Ammon's horn (tissue), 1 donor: ENCODE data around the gene EDN3.

ENCODE experiments used
- DNase-seq: peaks from one replicate; pipeline ENCODE4 v3.0.0-alpha.2; 2016; ENCODE audit warnings: low spot score

Gene EDN3

GRCh38 chr20:59364611-59365010 is 64.2 kb downstream of the EDN3 start:
- DNase-seq, result no peak

GRCh38 chr20:59365611-59366285 is 65.3 kb downstream of the EDN3 start:
- DNase-seq, result no peak

- DNase-seq, result no peak
These were observed 71.0 kb downstream of the EDN3 start for GRCh38 chr20:59371431-59371830.

- no peak for DNase-seq
These were observed 73.8 kb downstream of the EDN3 start for GRCh38 chr20:59374261-59374660.

- no peak for DNase-seq
These were observed 75.1 kb downstream of the EDN3 start for GRCh38 chr20:59375541-59375940.
